Neural cell (in vitro differentiated cells): ENCODE data around the gene FAM217A.

Experiments used
- CTCF ChIP-seq: fragments of 450-650 bp; IDR thresholded peaks from 2 replicates; pipeline ENCODE4 v1.5.1; 2014; ENCODE audit warnings: antibody characterized with exemption, mild to moderate bottlenecking, moderate library complexity; ENCODE audit not compliant: poor library complexity, severe bottlenecking
- EP300 ChIP-seq: fragments of 450-650 bp; conservative IDR thresholded peaks from 2 replicates; pipeline ENCODE4 v1.6.1; 2014; ENCODE audit warnings: antibody characterized with exemption, mild to moderate bottlenecking, moderate library complexity; ENCODE audit not compliant: poor library complexity, severe bottlenecking
- EZH2 ChIP-seq: fragments of 200-600, 300-800 bp; shearing (Covaris generic), sonication (generic); IDR thresholded peaks from 2 replicates; pipeline ENCODE4 v1.6.1; 2014; ENCODE audit warnings: antibody characterized with exemption, low read length, borderline replicate concordance, mild to moderate bottlenecking; ENCODE audit not compliant: insufficient read depth, poor library complexity, severe bottlenecking
- POLR2AphosphoS5 ChIP-seq: IDR thresholded peaks from 2 replicates; pipeline ENCODE4 v1.6.1; 2012
- RAD21 ChIP-seq: fragments of 450-650 bp; conservative IDR thresholded peaks from 2 replicates; pipeline ENCODE4 v1.6.1; 2014; ENCODE audit warnings: antibody characterized with exemption, mild to moderate bottlenecking, moderate library complexity
- REST ChIP-seq: IDR thresholded peaks from 2 replicates; pipeline ENCODE4 v1.6.1; 2012; ENCODE audit warnings: borderline replicate concordance
- TAF1 ChIP-seq: IDR thresholded peaks from 2 replicates; pipeline ENCODE4 v1.6.1; 2012; ENCODE audit warnings: low read depth

GRCh38 chr6:4101298-4101697 lies 22.4 kb upstream of the FAM217A start:
- TF ChIP-seq CTCF (no peak), EP300 (no peak), TAF1 (no peak), POLR2AphosphoS5 (no peak), EZH2 (no peak), REST (no peak), RAD21 (no peak)
